ENCODE results near the gene FBXL16.
"Not testable (repeated sequence)": the region's sequence is repeated elsewhere in the genome, so short reads cannot be mapped to it uniquely, and the experiment has no call there.

Gene FBXL16

DNA sequence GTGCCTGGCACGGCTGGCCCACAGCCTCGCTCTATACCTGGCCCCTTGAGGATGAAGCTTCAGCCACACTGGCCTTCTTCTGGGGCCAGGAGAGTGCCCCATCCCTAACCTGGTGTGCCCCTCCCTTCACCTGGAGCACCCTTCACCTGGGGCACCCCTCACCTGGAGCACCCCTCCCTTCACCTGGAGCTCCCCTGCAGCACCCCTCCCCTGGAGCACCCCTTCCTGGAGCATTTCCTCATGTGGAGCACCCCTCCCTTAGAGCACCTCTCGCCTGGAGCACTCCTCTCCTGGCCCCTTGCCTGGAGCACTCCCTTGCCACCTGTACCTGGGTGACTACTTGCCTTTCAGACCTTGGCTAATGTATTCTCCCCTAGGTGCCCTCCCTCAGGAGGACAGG, 2.4 kb upstream of the FBXL16 start:
- peak; percentile 40 for DNase-seq

- peak; percentile 87 for DNase-seq
Observed at GRCh38 chr16:707062-707538, 1.5 kb upstream of the FBXL16 start.

DNA sequence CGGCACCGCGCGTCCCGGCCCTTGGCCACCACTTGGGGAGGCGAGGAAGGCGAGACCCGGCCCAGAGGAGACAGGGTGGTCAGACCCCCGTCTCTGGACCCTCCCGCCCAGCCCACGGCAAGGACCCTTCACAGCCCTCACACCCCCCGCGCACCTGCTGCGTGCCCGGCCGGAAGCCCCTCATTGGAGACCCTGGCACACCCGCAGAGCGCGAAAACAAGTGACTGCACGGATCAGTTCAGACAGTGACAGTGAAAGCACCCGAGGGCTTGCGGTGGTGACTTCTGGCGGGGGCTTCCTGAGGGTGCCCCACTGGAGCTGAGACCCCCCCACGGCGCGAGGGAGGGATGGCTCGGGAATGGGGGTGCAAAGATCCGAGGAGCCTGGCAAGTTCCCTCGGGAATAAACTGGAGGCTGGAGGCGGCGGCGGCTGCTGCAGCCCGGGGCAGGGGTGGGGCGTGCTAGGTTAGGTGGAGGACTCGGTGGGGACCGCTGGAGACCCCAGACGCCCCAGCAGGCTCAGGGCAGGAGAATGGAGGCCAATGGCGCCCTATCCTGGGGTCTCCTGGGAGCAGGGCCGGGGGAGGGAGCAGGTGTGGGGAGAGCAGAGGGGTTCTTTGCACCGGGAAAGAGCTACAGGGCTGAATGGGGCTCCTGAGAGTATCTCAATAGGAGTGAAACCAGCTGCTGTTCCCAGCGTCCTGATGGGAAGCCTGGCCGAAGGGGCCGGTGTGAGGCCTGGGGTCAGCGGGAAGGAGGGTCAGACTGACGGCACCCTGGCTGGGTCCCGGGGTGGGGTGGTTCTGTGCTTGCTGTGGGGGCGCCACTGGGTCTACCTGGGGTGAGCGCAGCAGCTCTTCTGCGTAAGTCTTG, 824 bp upstream of the FBXL16 start:
- DNase-seq, result peak; percentile 81

- peak; percentile 36 for DNase-seq
Observed at GRCh38 chr16:704552-705380, 835 bp downstream of the FBXL16 start.

- no peak for DNase-seq
Observed at GRCh38 chr16:704047-704446, 1.6 kb downstream of the FBXL16 start.

DNA sequence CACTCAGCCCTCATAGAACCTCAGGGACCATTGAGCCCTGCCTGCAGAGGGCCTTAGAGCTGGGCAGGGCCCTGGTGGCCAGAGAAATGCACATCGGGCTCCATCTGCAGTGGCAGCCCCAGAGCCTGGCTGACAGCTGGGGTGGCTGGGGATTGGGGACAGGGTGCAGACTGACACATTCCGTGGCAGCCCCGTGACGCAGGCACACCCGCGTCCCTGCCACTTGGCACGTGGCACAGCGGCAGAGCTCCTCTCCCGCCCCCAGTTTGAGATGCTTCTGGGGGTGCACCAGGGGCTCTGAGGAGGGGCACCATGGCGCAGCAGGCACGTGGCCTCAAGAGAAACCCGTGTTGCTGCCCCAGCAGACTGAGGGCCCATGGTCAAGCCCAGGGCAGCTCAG, 2.2 kb downstream of the FBXL16 start:
- no peak for DNase-seq

GRCh38 chr16:702341-702740, 3.3 kb downstream of the FBXL16 start:
- DNase-seq, result no peak

DNA sequence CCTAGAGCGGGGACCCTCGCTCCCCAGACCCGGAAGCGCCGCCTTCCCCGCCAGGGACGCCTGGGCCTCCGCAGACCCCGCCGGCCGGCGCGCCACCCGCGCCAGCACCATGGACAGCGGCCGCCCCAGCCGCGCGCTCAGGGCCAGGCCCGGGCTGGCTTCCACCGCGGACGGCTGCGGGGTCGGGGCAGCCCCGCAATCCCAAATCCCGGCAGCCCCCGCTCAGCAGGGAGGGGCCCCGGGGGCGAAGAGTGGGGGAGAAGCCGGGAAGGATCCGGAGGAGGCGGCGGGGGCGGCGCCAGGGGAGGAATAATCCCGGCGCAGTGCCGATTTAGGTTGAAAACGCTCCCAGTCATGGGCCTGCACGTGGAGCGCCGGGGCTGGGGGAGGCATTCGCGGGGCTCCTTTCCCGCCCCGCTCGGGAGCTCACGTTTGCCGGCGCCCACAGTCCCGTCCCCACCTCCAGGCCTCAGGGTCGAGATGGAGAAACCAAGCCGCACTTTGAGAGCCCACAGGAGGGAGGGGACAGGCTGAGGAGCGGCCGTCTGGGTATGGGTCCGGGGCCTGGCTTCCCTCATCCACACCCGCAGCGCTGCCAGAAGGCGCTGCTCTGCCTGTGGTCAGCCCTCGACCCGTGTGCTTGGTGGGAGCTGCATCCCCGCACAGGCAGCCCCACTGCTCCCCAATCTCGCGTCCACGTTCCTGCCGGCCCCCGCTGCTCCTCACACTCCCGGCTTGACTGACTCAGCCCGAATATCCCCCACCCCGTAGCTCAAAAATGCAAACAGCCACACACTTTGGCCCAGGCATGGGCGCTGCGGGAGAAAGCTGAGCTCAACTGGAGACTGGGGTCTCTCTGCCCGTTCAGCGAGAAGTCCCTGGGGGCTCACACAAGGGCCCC, 4.7 kb downstream of the FBXL16 start:
- no peak for DNase-seq

DNA sequence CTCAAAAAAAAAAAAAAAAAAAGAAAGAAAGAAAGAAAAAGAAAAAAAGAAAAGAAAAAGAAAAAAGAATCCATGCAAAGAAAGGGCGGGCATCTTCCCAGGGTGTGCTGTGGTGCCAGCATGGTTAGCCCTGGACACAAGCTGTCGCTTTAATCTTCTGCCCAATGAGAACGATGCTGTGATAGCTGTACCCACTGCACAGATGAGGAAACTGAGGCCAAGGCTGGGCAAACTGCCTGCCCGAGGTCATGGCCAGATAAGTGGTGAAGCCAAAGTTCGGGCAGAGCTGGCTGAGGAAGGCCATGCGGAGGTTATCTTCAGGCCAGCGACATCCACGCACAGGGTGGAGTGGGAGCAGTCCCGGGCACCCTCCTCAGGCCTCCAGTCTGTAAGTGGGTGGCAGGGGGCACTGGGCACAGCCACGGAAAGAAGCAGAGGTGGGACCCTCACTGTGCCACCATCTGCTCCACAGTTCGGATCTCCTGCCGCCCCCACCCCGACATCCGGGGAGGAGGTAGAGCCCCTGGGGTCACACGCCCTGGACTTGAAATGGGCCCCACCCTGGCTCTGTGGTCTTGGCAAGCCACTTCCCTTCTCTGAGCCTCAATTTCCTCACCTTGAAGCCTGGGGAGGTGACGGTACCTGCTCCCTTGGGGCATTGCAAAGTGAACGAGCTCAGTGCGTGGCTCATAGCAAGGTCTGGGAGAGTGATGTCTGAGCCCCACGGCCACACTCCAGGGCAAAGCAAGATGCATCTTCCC, 6.5 kb downstream of the FBXL16 start:
- DNase-seq, result no peak

DNA sequence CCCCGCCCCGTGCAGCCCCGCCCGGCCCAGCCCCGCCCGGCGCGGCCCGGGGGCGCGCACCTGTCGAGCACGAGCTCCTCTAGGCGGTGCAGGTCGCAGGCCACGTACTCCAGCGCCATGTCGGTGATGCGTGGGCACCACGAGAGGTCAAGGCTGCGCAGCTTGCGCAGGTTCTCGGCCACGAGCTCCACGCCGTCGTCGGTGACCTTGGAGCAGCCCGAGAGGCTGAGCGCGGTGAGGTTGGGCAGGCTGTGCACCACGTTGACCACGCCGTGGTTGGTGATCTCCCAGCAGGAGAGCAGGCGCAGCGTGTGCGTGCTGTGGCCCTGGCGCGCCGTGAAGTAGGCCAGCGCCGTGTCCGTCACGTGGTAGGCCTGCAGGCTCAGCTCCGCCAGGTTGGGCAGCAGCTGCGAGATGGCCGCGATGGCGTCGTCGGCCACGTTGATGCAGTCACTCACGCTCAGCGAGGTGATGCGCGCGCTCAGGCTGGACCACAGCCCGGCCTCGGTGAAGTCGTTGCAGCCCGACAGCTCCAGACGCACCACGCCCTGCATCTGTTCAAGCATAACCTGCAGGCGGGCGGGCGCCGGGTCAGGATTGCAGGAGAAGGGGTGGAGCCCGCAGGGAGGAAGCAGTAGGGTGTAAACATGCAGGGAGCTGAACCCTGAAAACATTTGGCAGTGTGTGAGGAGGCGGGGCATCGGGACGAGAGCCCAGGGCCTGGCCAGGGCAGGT, 10.1 kb downstream of the FBXL16 start:
- DNase-seq, result peak; percentile 99

- DNase-seq, result no peak
Observed at GRCh38 chr16:694863-695354, 10.7 kb downstream of the FBXL16 start.

GRCh38 chr16:694187-694862, 11.3 kb downstream of the FBXL16 start:
- DNase-seq, result no peak

DNA sequence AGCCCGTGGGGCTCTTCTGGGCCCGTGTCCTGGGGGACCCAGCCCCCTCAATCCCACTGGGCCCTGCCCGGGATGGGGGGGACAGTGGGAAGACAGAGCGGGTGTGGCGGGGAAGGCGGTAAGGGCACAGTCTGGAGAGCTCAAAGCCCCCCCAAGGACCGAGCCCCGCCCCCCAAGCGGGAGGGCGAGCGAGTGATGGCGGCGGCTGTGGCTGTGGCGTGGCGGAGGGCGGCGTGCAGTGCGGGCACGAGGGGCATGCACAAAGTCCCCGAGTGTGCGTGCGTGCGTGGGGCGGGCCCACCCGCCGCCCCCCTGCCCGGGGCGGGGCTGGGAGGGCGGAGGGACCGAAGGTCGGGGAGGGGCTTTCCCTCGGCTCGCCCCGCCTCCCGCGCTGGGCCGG, 11.8 kb downstream of the FBXL16 start:
- no peak for DNase-seq

DNA sequence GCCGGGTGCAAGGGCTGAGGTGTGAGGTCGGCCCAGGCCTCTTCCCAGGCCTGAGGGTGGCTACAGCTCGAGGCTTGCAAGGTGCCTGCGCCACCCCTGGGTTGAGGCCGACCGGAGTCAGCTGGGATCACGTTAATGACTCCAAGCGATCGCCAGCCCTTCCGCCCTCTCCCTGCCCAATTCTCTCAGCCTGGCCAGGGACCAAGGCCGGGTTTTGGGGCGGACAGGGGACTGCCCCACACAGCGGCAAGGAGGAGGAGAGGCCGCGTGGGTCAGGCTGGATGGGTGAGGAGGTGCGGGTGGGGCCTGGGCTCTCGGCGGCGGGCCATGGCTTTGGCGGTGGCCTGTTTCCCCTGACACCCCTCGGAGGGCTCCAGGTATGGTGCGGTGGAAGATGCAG, 12.2 kb downstream of the FBXL16 start:
- no peak for DNase-seq

DNA sequence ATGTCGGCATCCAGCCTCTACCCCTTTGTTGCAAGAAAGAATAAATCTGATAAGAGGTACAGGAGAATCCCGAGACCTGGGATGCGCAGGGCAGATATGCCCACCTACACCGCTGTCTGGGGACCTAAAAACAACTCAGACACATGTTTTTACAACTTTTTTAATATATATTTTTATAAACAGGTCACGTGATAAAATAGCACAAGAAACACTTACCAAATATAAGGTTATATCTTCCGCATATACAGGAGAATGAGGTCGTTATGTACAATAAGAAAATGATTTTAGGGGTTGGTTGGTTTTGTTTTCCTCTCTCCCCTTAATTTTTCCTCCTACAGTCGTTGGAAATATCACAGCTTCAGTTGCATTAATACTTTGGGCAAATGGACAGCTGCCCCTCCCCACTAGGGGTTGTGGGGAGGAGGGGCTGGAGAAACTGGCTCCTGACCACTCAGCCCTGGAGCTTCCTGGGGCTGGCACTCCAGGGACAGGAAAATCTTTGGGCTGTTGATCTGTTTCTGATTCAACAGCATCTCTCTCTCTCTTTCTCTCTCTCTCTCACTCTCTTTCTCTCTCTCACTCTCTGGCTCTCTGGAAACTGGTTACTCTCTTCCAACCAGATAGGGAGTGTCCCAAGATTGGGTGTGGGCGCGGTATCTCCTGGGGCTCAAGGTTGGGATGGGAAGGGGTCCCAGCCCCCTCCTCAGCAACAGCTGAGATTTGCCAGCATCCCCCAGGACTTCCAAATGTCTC, 13.1 kb downstream of the FBXL16 start:
- DNase-seq, result no peak

GRCh38 chr16:691242-691641, 14.4 kb downstream of the FBXL16 start:
- not testable (repeated sequence) for DNase-seq

GRCh38 chr16:689175-689897, 16.3 kb downstream of the FBXL16 start:
- no peak for DNase-seq

- no peak for DNase-seq
Observed at GRCh38 chr16:687499-687898, 18.1 kb downstream of the FBXL16 start.
